Neural progenitor cell (in vitro differentiated cells): Measurements from ENCODE around the gene NR1H2. TPM values are rescaled to one million over a fixed set of nuclear protein-coding genes. Genes with fewer than 3 reads are reported as not detected.

ENCODE experiments used
- DNase-seq: peaks from one replicate; pipeline ENCODE4 v3.0.0-alpha.2; 2016; ENCODE audit warnings: low spot score
- H2AFZ ChIP-seq: fragments of 200-600 bp; sonication (generic); replicated peaks from 2 replicates; pipeline ENCODE4 v1.6.1; 2016; ENCODE audit warnings: antibody characterized with exemption
- H3F3A ChIP-seq: fragments of 200-600 bp; sonication (generic); 2 replicates; pipeline ENCODE4 v1.6.1; 2016; ENCODE audit warnings: antibody characterized with exemption, low read depth
- H3K27ac ChIP-seq: fragments of 200-600 bp; sonication (generic); 2 replicates; pipeline ENCODE4 v1.5.1; 2016; ENCODE audit warnings: mild to moderate bottlenecking
- H3K27me3 ChIP-seq: fragments of 200-600 bp; sonication (generic); 2 replicates; pipeline ENCODE4 v1.6.1; 2016; ENCODE audit warnings: mild to moderate bottlenecking, moderate library complexity
- H3K36me3 ChIP-seq: fragments of 200-600 bp; sonication (generic); 2 replicates; pipeline ENCODE4 v1.5.1; 2016
- H3K4me1 ChIP-seq: fragments of 200-600 bp; sonication (generic); 2 replicates; pipeline ENCODE4 v1.6.1; 2016; ENCODE audit warnings: mixed run types
- H3K4me2 ChIP-seq: fragments of 200-600 bp; sonication (generic); 2 replicates; pipeline ENCODE4 v1.6.1; 2016
- H3K4me3 ChIP-seq: fragments of 200-600 bp; sonication (generic); 2 replicates; pipeline ENCODE4 v1.5.1; 2016
- H3K79me2 ChIP-seq: fragments of 200-600 bp; sonication (generic); 2 replicates; pipeline ENCODE4 v1.6.1; 2016; ENCODE audit warnings: low read depth
- H3K9ac ChIP-seq: fragments of 200-600 bp; sonication (generic); 2 replicates; pipeline ENCODE4 v1.6.1; 2016
- H3K9me3 ChIP-seq: fragments of 200-600 bp; sonication (generic); 2 replicates; pipeline ENCODE4 v1.5.1; 2016; ENCODE audit warnings: low read depth
- H4K20me1 ChIP-seq: fragments of 200-600 bp; sonication (generic); 2 replicates; pipeline ENCODE4 v1.6.1; 2016; ENCODE audit warnings: low read depth
- H3K27ac Mint-ChIP-seq: 3 replicates; pipeline ENCODE4 v1.8.0; 2021; ENCODE audit warnings: mixed read lengths
- H3K27me3 Mint-ChIP-seq: 2 replicates; pipeline ENCODE4 v1.8.0; 2022; ENCODE audit warnings: low read depth, mild to moderate bottlenecking, inconsistent platforms, moderate library complexity, mixed read lengths; ENCODE audit not compliant: insufficient read depth
- H3K36me3 Mint-ChIP-seq: 3 replicates; pipeline ENCODE4 v1.8.0; 2021; ENCODE audit warnings: mixed read lengths
- H3K4me1 Mint-ChIP-seq: 3 replicates; pipeline ENCODE4 v1.8.0; 2021; ENCODE audit warnings: mixed read lengths
- H3K4me3 Mint-ChIP-seq: 3 replicates; pipeline ENCODE4 v1.8.0; 2021; ENCODE audit warnings: mild to moderate bottlenecking, moderate library complexity, mixed read lengths
- H3K9me3 Mint-ChIP-seq: 3 replicates; pipeline ENCODE4 v1.8.0; 2020; ENCODE audit warnings: mixed read lengths
- EZH2 ChIP-seq: fragments of 200-600 bp; sonication (generic); IDR thresholded peaks from 2 replicates; pipeline ENCODE4 v1.6.1; 2017; ENCODE audit warnings: antibody characterized with exemption, mild to moderate bottlenecking, moderate library complexity
- EZH2phosphoT487 ChIP-seq: fragments of 200-600 bp; sonication (generic); IDR thresholded peaks from 2 replicates; pipeline ENCODE4 v1.6.1; 2017; ENCODE audit warnings: antibody characterized with exemption
- total RNA-seq: library from RNA; depleted of rRNA; stranded (reverse); fragments of >200 nt; gene quantifications from 2 replicates; pipeline ENCODE4 v1.2.3, GENCODE V29; 2015; ENCODE audit warnings: low replicate concordance
- TF ChIP-seq, protein P1 (sequence below): fragments of 200-600 bp; sonication (generic); IDR thresholded peaks from 2 replicates; pipeline ENCODE4 v1.5.1; 2017; ENCODE audit warnings: antibody characterized with exemption, mild to moderate bottlenecking

The NR1H2 gene
- total RNA-seq, 1 donor from 2014 or later = 25.4 TPM

DNA sequence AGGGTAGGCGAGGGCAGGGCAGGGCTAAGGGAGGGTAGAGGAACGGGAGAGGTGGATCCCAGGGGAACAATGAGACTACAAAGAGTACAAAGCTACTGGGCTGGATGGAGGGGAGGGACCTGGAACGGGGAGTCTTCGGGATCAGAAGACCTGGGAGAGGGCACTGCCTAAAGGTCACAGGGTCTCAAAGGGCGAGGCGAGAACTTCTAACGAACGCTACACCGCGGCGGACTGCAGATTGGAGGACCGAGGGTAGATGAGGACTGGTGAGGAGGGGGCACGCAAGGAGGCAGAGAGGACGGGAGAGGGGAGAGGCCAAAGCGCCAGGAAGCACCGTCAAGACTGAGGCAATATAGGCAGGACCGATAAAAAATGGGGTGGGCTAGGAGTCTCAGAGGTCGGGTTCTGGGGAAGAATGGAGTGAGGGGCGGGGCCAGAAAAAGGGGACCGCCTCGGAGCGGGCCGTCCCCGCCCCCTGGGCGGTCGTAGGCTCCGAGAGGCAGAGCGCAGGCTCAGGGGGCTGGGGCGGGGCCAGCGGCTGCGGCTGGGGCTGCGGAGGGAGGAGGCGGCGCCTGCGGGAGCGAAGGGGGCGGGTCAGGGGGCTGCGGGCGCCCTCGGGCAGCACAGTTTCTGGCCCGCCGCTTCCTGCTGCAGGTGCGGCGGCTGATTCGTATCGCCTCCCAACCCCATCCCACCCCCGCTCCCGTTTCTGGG is 45.7 kb upstream of the NR1H2 start:
- H2AFZ ChIP-seq = no peak overlapping the region
- peak overlapping the region; percentile 92 for H3K4me2 ChIP-seq
- H3K4me1 ChIP-seq = peaks cover 10% of the 10 kb centered on the region

DNA sequence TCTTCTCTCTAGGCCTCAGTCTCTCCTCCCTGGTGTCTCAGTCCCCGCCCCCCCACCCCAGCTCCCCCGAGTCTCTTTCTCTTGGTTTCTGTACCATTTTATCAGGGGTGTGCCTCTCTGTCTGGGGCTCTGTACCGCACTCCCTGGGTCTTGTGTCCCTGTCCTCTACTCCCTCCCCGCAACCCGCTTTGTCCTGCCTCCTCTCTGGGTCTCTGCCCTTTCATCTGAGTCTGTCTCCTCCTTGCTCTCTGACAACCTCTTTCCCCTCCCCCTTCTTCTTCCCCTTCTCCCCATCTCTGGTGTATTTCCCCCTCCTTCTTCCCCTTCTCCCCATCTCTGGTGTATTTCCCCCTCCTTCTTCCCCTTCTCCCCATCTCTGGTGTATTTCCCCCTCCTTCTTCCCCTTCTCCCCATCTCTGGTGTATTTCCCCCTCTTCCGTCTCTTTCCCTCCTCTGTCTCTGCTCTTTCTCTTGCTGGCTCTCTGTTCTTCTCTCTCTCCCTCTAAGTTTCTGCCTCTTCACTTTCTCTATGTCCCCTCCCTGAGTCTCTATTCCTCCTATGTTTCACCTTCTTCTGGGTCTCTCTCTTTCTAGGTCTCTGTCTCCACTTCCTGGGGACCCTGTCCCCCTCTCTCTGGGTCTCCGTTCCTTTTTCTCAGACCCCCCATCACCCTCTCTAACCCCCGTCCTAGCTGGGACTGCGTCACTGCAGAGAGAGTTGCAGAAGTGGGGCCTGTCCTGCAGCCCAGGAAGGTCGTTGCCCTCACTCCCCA is 44.9 kb upstream of the NR1H2 start:
- Mint-ChIP-seq H3K27ac (no peak overlapping the region), H3K4me3 (peak overlapping the region; percentile 92), H3K9me3 (peaks cover 13% of the 10 kb centered on the region), H3K36me3 (peaks cover 7% of the 10 kb centered on the region), H3K4me1 (peaks cover 54% of the 10 kb centered on the region), H3K27me3 (peaks cover 38% of the 10 kb centered on the region)
- no peak overlapping the region for H2AFZ ChIP-seq
- peaks cover 10% of the 10 kb centered on the region for H3K4me1 ChIP-seq
- no peak for TF ChIP-seq EZH2
- TF ChIP-seq, protein P1, sequence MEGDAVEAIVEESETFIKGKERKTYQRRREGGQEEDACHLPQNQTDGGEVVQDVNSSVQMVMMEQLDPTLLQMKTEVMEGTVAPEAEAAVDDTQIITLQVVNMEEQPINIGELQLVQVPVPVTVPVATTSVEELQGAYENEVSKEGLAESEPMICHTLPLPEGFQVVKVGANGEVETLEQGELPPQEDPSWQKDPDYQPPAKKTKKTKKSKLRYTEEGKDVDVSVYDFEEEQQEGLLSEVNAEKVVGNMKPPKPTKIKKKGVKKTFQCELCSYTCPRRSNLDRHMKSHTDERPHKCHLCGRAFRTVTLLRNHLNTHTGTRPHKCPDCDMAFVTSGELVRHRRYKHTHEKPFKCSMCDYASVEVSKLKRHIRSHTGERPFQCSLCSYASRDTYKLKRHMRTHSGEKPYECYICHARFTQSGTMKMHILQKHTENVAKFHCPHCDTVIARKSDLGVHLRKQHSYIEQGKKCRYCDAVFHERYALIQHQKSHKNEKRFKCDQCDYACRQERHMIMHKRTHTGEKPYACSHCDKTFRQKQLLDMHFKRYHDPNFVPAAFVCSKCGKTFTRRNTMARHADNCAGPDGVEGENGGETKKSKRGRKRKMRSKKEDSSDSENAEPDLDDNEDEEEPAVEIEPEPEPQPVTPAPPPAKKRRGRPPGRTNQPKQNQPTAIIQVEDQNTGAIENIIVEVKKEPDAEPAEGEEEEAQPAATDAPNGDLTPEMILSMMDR = no peak
- TF ChIP-seq EZH2phosphoT487 = no peak
- H3K27me3 ChIP-seq = peaks cover 22% of the 10 kb centered on the region
- H4K20me1 ChIP-seq = peaks cover 27% of the 10 kb centered on the region
- peak overlapping the region; percentile 60 for H3K9ac ChIP-seq
- peaks cover 36% of the 10 kb centered on the region for H3F3A ChIP-seq
- H3K36me3 ChIP-seq = no peaks in the 10 kb centered on the region
- H3K4me3 ChIP-seq = peak overlapping the region; percentile 62
- peak overlapping the region; percentile 92 for H3K4me2 ChIP-seq
- peaks cover 16% of the 10 kb centered on the region for H3K79me2 ChIP-seq
- DNase-seq = peak; percentile 64
- no peaks in the 10 kb centered on the region for H3K9me3 ChIP-seq
- H3K27ac ChIP-seq = no peak overlapping the region

More for the DNA sequence above, 45.7 kb upstream of the NR1H2 start:
- Histone ChIP-seq H3K27me3 (peaks cover 29% of the 10 kb centered on the region), H3K4me3 (peak overlapping the region; percentile 62), H3K9ac (peak overlapping the region; percentile 60), H3K9me3 (no peaks in the 10 kb centered on the region), H3K36me3 (no peaks in the 10 kb centered on the region), H3F3A (peaks cover 42% of the 10 kb centered on the region), H4K20me1 (peaks cover 33% of the 10 kb centered on the region), H3K27ac (peak overlapping the region; percentile 69), H3K79me2 (peaks cover 16% of the 10 kb centered on the region)
- TF ChIP-seq EZH2phosphoT487 (no peak), EZH2 (no peak)
- TF ChIP-seq, protein P1 = no peak
- peaks cover 41% of the 10 kb centered on the region for H3K27me3 Mint-ChIP-seq
- H3K27ac Mint-ChIP-seq = peak overlapping the region; percentile 47
- peaks cover 56% of the 10 kb centered on the region for H3K4me1 Mint-ChIP-seq
- H3K4me3 Mint-ChIP-seq = peak overlapping the region; percentile 94
- peaks cover 5% of the 10 kb centered on the region for H3K36me3 Mint-ChIP-seq
- DNase-seq = peak; percentile 98
- peaks cover 13% of the 10 kb centered on the region for H3K9me3 Mint-ChIP-seq

DNA sequence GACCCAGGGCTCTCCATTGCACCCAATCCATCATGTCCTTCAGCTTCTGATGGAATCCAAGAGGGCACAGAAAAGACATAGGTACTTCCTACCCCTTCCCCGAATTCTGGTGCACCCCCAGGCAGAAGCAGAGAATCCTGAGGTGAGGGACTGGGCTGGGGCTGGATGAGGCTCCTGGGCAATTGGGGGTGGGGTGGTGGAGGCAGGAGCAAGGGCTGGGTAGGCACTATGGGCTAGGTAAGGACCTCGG is 44.3 kb upstream of the NR1H2 start:
- Histone ChIP-seq H3F3A (peaks cover 32% of the 10 kb centered on the region), H3K79me2 (peaks cover 16% of the 10 kb centered on the region), H2AFZ (no peak overlapping the region), H3K9me3 (no peaks in the 10 kb centered on the region), H3K27me3 (peaks cover 17% of the 10 kb centered on the region), H3K9ac (peak overlapping the region; percentile 8), H3K36me3 (no peaks in the 10 kb centered on the region), H4K20me1 (peaks cover 22% of the 10 kb centered on the region), H3K4me2 (peak overlapping the region; percentile 92), H3K27ac (peak overlapping the region; percentile 94), H3K4me1 (peaks cover 10% of the 10 kb centered on the region), H3K4me3 (peak overlapping the region; percentile 62)
- H3K27ac Mint-ChIP-seq = no peak overlapping the region
- peaks cover 49% of the 10 kb centered on the region for H3K4me1 Mint-ChIP-seq
- peaks cover 7% of the 10 kb centered on the region for H3K36me3 Mint-ChIP-seq
- peaks cover 13% of the 10 kb centered on the region for H3K9me3 Mint-ChIP-seq
- TF ChIP-seq, protein P1 = no peak
- peaks cover 34% of the 10 kb centered on the region for H3K27me3 Mint-ChIP-seq
- DNase-seq = no peak
- peak overlapping the region; percentile 92 for H3K4me3 Mint-ChIP-seq
